ENCODE data around the gene ANO2.

ANO2 gene

DNA sequence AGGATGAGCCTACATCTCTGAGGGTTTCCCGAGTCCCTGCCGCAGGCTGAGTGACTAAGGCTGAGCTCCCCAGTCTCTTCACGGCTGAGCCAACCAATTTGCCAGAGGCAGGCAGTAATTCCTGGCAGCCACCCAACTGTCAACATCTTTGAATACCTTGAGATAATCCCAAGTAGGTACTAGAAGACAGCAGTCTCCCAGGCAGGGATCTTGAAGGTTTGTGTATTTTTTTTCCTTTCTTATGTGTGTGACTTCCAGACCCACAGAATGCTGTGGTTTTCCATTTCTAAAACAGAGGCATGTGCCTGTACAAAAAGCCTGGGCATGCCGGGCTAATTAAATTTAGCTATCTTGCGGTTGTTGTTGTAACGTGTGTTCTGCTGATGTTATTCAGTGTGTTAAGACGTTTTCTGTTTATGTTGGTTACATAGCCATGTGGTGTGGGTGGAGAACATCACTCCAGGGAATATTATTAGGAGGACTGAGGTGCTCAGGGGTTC lies 155.5 kb downstream of the ANO2 start:
- no peak overlapping the region for H3K4me3 Mint-ChIP-seq
- no peaks in the 10 kb centered on the region for H3K36me3 Mint-ChIP-seq
- H3K4me1 Mint-ChIP-seq = no peaks in the 10 kb centered on the region
- no peaks in the 10 kb centered on the region for H3K27me3 Mint-ChIP-seq
- H3K9me3 Mint-ChIP-seq = no peaks in the 10 kb centered on the region
- ATAC-seq (replicated peaks) (no peak), DNase-seq (no peak)
- H3K27ac Mint-ChIP-seq = no peak overlapping the region

DNA sequence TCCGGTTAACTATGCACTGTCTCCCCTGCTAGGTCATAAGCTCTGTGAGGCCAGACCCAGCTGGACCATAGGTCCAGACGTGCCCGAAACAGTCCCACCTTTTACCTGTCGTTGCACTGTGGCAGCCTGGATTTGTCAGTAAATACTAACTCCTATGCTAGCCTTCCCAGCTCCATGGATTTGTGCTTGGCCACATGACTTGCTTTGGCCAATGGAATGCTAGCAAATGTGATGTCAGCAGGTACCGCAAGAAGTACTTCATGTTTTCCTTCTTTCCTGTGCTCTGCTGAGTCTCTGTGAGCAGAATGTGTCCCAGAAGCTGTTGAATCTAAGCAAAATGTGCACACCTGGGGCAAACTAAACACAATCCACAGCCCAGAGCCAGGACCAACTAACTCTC lies 157.2 kb downstream of the ANO2 start:
- Mint-ChIP-seq H3K27me3 (peaks cover 0 to 4% of the 10 kb centered on the region in 2 donors), H3K9me3 (no peaks in the 10 kb centered on the region), H3K27ac (no peak overlapping the region), H3K36me3 (no peaks in the 10 kb centered on the region), H3K4me3 (no peak overlapping the region), H3K4me1 (no peaks in the 10 kb centered on the region)
- no peak for DNase-seq
- no peak for ATAC-seq (replicated peaks)

- Mint-ChIP-seq H3K9me3 (no peaks in the 10 kb centered on the region), H3K4me3 (no peak overlapping the region), H3K27ac (no peak overlapping the region), H3K36me3 (no peaks in the 10 kb centered on the region), H3K4me1 (no peaks in the 10 kb centered on the region), H3K27me3 (peaks cover 0 to 4% of the 10 kb centered on the region in 2 donors)
- ATAC-seq (replicated peaks) = no peak
- no peak for DNase-seq
Measured at GRCh38 chr12:5785601-5786000, 159.5 kb downstream of the ANO2 start.

- Mint-ChIP-seq H3K27ac (no peak overlapping the region), H3K9me3 (peaks cover 0 to 1% of the 10 kb centered on the region in 2 donors), H3K36me3 (no peaks in the 10 kb centered on the region), H3K4me3 (no peak overlapping the region), H3K4me1 (no peaks in the 10 kb centered on the region), H3K27me3 (peaks cover 4 to 8% of the 10 kb centered on the region in 2 donors)
- ATAC-seq (replicated peaks) (no peak), DNase-seq (no peak)
Measured at GRCh38 chr12:5784462-5785130, 160.5 kb downstream of the ANO2 start.

GRCh38 chr12:5783289-5783920 lies 161.7 kb downstream of the ANO2 start:
- DNase-seq (no peak), ATAC-seq (replicated peaks) (no peak)
- H3K9me3 Mint-ChIP-seq = peaks cover 0 to 1% of the 10 kb centered on the region in 2 donors
- no peaks in the 10 kb centered on the region for H3K4me1 Mint-ChIP-seq
- no peak overlapping the region for H3K4me3 Mint-ChIP-seq
- no peaks in the 10 kb centered on the region for H3K36me3 Mint-ChIP-seq
- no peak overlapping the region for H3K27ac Mint-ChIP-seq
- peaks cover 4 to 14% of the 10 kb centered on the region in 2 donors for H3K27me3 Mint-ChIP-seq

DNA sequence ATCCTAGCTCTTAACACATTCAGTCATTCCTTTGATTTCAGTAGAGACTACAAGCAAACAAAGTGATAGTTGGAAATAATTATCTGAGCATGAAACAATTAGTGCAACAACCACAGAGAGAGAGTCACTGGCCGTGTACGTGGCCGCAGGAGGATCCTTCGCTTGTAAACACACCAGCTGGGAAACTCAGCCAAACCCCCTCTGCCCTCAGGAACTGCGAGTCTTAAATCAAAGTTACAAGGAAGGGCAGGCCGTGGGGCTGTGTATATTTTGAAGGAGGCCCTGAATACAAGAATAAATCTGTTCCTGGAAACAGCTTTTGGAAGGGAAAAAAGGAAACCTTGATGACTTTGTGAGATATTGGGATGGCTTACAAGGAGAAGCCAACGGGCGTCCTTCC lies 164.5 kb downstream of the ANO2 start:
- Mint-ChIP-seq H3K4me3 (no peak overlapping the region), H3K27ac (no peak overlapping the region), H3K27me3 (peaks cover 8 to 19% of the 10 kb centered on the region in 2 donors), H3K36me3 (no peaks in the 10 kb centered on the region), H3K4me1 (no peaks in the 10 kb centered on the region), H3K9me3 (peaks cover 0 to 1% of the 10 kb centered on the region in 2 donors)
- no peak for ATAC-seq (replicated peaks)
- no peak for DNase-seq

DNA sequence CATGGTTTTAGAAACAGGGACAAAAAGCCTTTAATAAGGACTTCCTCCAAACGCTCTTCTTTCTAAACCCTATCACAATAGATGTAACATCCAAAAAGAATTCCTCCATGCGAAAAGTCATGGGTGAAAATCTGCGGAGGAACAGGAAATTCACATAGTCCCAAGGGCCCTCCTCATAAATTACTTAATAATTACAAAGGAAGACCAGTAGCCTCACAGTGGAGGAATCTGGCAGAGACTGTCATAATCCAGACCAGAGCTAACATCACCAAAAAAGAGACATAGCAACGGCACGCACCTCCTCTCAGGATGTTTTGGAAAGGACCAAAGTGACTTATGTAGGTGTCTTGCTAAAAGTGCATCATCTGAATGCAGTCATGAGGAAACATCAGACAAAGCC lies 165.7 kb downstream of the ANO2 start:
- no peak for ATAC-seq (replicated peaks)
- no peak for DNase-seq
- Mint-ChIP-seq H3K4me1 (no peaks in the 10 kb centered on the region), H3K27ac (no peak overlapping the region), H3K36me3 (no peaks in the 10 kb centered on the region), H3K9me3 (peaks cover 0 to 1% of the 10 kb centered on the region in 2 donors), H3K27me3 (peaks cover 8 to 27% of the 10 kb centered on the region in 2 donors), H3K4me3 (no peak overlapping the region)

DNA sequence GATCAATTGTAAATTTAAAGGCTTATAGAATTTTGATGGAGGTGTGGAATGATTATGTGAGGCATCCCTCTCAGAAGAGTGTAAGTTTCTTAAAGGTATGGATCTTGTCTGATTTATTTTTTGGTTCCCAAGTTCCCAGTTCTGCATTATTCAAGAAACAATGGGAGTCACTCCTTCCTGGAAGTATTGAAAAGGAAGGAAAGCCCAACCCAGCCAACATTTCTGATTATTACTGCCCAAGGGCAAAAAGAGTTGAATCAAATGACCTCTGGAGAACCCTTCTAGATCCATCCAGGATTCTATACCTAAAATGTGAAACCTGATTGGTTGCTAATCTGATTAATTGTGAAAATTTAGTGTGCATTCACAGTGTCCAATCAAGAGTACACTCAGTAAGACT lies 166.2 kb downstream of the ANO2 start:
- Mint-ChIP-seq H3K36me3 (no peaks in the 10 kb centered on the region), H3K4me1 (no peaks in the 10 kb centered on the region), H3K9me3 (peaks cover 0 to 1% of the 10 kb centered on the region in 2 donors), H3K27ac (no peak overlapping the region), H3K27me3 (peaks cover 8 to 31% of the 10 kb centered on the region in 2 donors), H3K4me3 (no peak overlapping the region)
- DNase-seq (no peak), ATAC-seq (replicated peaks) (no peak)

DNA sequence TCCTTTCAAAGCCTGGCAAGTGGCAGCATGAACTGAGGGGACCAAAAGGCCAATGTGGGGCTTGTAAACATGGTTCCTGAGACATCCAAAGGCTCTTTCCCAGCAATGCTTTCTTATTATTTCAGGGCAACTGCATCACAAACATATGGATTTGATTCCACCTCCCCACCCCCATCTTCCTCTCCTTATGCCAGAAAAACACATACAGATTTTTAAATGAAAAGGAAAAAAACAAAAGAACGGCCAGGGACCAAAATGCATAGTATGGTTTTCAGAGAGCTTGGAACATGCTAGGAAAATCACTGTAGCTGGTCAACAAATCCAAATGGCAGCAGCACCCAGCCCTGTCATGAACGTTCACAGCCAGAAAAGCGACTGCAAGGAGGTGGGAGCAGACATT lies 167.6 kb downstream of the ANO2 start:
- H3K27me3 Mint-ChIP-seq = peaks cover 8 to 27% of the 10 kb centered on the region in 2 donors
- no peaks in the 10 kb centered on the region for H3K4me1 Mint-ChIP-seq
- H3K27ac Mint-ChIP-seq = no peak overlapping the region
- H3K36me3 Mint-ChIP-seq = no peaks in the 10 kb centered on the region
- ATAC-seq (replicated peaks) (no peak), DNase-seq (no peak)
- H3K4me3 Mint-ChIP-seq = no peak overlapping the region
- H3K9me3 Mint-ChIP-seq = peaks cover 0 to 1% of the 10 kb centered on the region in 2 donors

- Mint-ChIP-seq H3K27me3 (peaks cover 8 to 27% of the 10 kb centered on the region in 2 donors), H3K36me3 (no peaks in the 10 kb centered on the region), H3K4me1 (no peaks in the 10 kb centered on the region), H3K27ac (no peak overlapping the region), H3K4me3 (no peak overlapping the region), H3K9me3 (peaks cover 0 to 1% of the 10 kb centered on the region in 2 donors)
- DNase-seq (no peak), ATAC-seq (replicated peaks) (no peak)
Measured at GRCh38 chr12:5776091-5776490, 169.0 kb downstream of the ANO2 start.

DNA sequence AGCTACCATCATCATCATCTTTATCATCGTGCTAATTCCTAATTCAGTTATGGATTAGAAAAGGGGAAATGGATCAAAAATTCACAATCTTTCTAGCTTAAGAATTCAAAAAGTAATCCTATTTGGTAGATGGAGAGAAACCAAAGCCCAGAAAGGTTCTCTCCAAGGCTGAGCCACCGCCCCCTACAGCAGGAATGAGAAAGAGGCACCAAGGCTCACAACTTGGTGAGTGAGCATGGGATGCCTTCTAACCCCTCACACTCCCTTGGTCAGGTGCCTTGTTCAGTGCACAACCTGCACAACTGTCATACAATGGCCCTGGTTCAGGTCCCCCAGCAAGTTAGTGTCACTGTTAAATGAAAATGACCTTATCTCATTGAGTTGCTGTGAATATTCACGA lies 171.5 kb downstream of the ANO2 start:
- no peak overlapping the region for H3K27ac Mint-ChIP-seq
- H3K9me3 Mint-ChIP-seq = no peaks in the 10 kb centered on the region
- H3K27me3 Mint-ChIP-seq = peaks cover 8 to 30% of the 10 kb centered on the region in 2 donors
- DNase-seq (no peak), ATAC-seq (replicated peaks) (no peak)
- H3K36me3 Mint-ChIP-seq = no peaks in the 10 kb centered on the region
- H3K4me3 Mint-ChIP-seq = no peak overlapping the region
- no peaks in the 10 kb centered on the region for H3K4me1 Mint-ChIP-seq

- no peak for DNase-seq
- H3K27ac Mint-ChIP-seq = no peak overlapping the region
- no peaks in the 10 kb centered on the region for H3K9me3 Mint-ChIP-seq
- H3K4me1 Mint-ChIP-seq = no peaks in the 10 kb centered on the region
- H3K4me3 Mint-ChIP-seq = no peak overlapping the region
- peaks cover 4 to 31% of the 10 kb centered on the region in 2 donors for H3K27me3 Mint-ChIP-seq
- no peaks in the 10 kb centered on the region for H3K36me3 Mint-ChIP-seq
- no peak for ATAC-seq (replicated peaks)
Measured at GRCh38 chr12:5771756-5772155, 173.3 kb downstream of the ANO2 start.

GRCh38 chr12:5770727-5771126 lies 174.3 kb downstream of the ANO2 start:
- DNase-seq (no peak), ATAC-seq (replicated peaks) (no peak)
- Mint-ChIP-seq H3K27me3 (peaks cover 4 to 31% of the 10 kb centered on the region in 2 donors), H3K9me3 (no peaks in the 10 kb centered on the region), H3K4me3 (no peak overlapping the region), H3K36me3 (no peaks in the 10 kb centered on the region), H3K27ac (no peak overlapping the region), H3K4me1 (no peaks in the 10 kb centered on the region)

DNA sequence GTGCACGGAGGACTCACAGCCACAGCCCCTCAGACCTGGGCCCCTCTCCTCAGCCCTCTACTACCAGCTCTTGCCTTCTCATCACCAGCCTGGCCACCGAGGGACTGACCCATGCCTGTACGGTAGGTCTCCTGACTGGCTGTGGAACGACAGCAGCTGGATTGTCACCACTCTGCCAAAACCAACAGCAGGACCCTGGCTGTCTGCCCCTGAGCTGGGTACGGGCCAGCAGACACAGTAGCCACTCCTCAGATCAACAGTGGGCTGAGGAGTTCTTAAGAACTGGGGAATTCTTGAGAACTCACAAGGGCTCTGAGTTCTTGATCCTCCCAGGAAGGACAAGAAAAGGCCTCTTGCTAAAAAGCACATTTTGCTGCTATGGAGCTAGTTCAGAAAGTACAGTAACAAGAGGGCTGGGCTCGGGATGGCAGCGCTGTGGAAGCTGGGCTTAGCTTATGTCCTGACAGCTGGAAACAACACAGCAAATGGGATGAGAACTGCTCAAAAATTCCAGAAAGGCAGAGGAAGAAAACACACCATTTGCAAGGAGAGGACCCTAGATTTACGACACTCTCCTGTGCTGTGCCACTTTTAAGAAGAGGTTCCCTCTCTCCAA lies 176.4 kb downstream of the ANO2 start:
- Mint-ChIP-seq H3K4me3 (no peak overlapping the region), H3K27me3 (peaks cover 4 to 31% of the 10 kb centered on the region in 2 donors), H3K27ac (no peak overlapping the region), H3K4me1 (no peaks in the 10 kb centered on the region), H3K36me3 (no peaks in the 10 kb centered on the region), H3K9me3 (no peaks in the 10 kb centered on the region)
- DNase-seq = no peak
- no peak for ATAC-seq (replicated peaks)

GRCh38 chr12:5768171-5768570 lies 176.9 kb downstream of the ANO2 start:
- ATAC-seq (replicated peaks) (no peak), DNase-seq (no peak)
- H3K27ac Mint-ChIP-seq = no peak overlapping the region
- no peak overlapping the region for H3K4me3 Mint-ChIP-seq
- no peaks in the 10 kb centered on the region for H3K4me1 Mint-ChIP-seq
- H3K36me3 Mint-ChIP-seq = no peaks in the 10 kb centered on the region
- H3K9me3 Mint-ChIP-seq = no peaks in the 10 kb centered on the region
- H3K27me3 Mint-ChIP-seq = peaks cover 4 to 31% of the 10 kb centered on the region in 2 donors

Measured in stimulated activated naive B cell treated with anti-CD40 and anti-IgM and Interleukin-4, amounts not matched to agents 10 μg/mL and 1 μg/mL and 100 μg/mL, for 72 hours (primary cell).